IPS-NIHi7 (cell line): ENCODE data around the gene PLXDC2.
"Not testable (repeated sequence)": the region's sequence is repeated elsewhere in the genome, so short reads cannot be mapped to it uniquely, and the experiment has no call there.

ENCODE experiments used
- DNase-seq: peaks from one replicate; pipeline ENCODE4 v3.0.0; 2012; ENCODE audit warnings: mixed read lengths; ENCODE audit errors: extremely low spot score

Gene PLXDC2

DNA sequence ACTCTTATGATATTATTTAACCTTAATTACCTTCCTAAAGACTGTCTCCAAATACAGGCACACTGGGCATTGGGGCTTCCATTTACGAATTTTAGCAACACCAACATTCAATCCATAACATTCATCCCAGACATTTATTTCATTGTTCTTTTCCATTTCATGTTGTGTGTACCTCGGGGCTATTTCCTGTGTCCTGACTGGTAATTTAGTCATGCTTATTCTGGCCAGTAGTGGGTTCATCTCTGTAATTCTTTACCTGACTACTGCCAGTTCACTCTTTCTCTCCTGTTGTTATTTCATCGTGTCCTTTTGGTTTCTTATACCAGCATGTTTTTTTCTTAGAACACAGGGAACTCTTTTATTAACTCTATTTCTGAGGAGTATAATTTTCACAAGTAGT is 225.7 kb downstream of the PLXDC2 start:
- no peak for DNase-seq

DNA sequence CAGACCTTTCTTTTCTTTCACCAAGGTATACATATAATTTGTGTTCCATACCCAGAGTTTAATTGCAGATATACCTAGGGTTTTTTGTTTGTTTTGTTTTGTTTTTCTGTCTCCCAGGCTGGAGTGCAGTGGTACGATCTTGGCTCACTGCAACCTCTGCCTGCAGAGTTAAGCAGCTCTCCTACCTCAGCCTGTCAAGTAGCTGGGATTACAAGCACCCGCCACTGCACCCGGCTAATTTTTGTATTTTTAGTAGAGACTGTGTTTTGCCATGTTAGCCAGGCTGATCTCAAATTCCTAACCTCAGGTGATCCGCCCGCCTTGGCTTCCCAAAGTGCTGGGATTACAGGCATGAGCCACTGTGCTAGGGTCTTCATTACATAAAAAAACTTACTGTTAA is 228.9 kb downstream of the PLXDC2 start:
- DNase-seq: not testable (repeated sequence)

DNA sequence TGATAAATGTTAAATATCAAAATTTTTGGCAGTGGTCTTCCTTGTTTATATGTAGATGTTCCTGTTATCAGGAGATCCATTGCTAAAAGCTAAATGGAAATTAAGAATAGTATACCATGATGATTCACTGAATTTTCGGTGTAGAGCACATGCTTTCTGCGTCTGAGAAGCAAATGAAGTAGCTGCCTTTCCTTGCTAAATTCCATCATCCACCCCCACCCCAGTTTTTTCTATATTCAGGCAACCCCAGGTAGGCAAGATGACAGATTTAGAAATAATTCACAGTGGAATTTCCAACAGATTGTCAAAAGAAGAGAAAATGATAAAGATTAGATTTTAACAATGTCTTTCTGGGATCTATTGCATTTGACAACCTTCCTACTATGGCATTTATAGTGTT is 231.9 kb downstream of the PLXDC2 start:
- DNase-seq: no peak

DNA sequence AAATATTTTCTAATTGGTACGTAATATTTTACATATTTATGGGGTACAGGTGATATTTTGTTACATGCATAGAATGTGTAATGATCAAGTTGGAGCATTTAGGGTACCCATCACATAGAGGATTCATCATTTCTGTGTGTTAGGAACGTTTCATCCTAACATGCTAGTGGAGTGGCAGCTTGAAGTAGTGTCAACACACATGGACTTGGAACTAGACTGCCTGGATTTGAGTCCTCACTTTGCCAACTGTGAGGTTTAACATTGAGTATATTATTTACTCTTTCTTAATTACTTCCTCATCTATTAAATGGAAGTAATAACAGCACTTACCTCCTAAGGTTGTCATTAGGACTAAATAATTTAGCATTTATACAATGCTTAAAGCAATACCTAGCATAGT is 241.9 kb downstream of the PLXDC2 start:
- no peak for DNase-seq

DNA sequence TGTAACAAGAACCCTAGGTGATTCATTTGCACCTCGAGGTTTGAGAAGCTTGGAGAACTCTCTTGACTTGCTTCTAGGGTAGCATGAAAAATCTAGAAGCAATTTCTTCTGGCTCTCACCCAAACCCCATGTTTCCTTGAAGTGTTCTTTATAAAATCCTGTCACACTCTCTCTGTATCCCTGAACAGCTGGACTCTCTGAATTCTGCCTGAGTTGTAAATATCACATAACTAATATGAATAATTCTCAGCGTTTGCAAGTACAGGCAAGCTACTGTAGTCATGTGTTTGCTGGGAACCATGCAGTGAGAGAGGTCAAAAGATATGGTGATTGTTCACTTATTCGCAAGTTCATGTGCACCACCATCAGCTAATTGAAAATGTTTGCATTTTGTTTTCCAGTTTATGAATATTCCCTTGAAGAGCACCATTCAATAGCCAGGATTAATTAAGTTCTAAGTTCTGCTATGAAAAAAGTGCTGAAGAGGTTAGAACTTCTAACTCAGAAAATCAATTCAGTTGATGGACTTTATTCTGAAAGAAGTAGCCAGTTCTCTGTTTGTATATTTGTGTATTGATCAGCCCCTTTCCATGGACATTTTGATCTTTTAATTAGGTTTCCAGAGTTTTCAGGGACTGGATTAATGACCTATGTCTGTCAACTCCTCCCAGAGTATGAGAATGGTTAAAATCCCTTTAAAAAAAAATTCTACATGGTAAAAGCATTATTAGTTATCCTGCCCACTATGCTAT is 243.0 kb downstream of the PLXDC2 start:
- DNase-seq: no peak

DNA sequence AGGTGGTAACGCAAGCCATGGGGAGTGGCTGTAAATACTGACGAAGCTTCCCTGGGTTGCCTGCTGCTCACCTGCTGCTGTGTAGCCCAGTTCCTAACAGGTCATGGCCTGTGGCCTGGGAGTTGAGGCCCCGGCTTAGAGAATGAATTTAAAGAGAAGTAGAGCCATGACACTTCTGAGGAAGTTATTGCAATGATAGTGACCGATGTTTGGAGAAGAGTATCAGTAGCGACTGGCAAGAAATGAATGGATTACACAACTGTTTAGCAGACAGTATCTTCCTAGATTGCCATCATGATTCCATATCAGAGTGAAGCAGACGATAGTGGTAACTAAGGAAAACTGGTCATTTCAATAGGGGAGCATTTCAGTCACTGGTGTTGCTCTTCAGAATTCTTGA is 249.6 kb downstream of the PLXDC2 start:
- DNase-seq: no peak

DNA sequence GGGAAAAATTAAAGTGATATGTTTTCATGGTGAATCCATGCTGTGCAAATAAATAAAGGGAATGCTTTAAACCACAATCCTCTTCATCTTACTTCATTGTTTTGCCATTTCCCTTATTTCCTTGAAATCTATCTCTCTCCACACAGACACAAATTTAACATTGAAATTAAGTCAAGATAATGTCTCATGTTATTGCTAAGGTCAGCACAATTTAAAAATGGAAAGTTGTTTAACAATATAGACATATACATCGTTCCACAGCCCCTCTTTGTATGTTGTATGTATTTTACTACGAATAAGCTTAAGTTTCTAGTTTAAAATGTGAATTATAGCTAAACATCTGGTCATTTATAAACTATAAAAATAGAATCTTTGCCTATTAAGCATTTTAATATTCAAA is 256.9 kb downstream of the PLXDC2 start:
- DNase-seq: no peak

DNA sequence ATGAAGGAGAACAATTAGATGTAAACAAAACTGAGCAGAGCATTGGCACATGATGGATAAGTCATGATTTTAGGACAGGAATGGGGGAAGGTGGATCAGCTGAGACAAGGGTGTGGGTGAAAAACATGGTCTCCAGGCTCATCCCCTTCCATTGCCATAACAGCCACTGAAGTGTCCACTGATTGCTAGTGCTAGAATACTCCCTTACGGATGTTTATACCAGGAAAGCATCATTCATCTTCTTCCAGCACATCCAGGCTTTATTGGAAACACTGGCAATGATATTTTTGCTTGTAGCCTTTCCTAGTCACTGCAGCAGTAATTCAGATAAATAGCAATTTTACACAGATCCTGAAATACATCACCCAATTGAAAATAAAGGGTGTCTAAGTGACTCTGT is 259.5 kb downstream of the PLXDC2 start:
- no peak for DNase-seq

DNA sequence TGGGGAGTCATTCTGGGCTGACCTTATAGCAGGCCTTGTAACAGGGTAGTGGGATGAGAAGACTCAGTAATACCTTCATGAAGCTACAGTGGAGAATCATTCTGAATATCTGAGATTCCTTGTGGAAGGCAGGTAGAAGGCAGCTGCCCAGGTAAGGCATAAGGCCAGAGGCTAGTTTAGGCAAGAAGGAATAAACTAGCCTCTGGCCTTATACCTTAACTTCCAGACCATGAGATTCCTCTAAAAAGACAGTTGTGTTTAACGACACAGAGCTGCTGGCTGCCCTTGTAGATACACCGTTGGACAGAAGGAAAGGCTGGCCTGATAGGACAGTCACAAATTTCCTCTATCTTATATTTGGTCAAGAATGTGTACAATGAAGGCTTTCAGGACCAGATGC is 268.2 kb downstream of the PLXDC2 start:
- no peak for DNase-seq

DNA sequence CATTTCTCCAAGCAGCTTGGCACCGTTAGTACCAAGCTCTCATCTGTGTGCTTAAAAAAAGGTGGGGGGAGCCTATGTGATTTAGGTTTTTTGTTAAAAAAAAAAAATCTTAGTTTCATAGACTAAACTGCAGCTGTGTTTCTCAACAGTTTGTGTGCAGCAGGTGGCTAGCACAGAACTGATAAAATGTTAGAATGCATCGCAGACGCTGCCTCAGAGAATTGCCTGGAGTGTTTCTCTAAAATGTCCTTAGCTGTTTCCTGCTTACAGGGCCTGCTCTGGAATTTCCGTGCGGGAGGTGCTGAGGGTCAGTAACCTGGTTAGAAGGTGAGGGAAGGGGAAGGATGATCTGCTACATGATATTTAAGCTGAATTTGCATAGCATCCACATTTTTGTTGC is 268.9 kb downstream of the PLXDC2 start:
- DNase-seq: no peak

DNA sequence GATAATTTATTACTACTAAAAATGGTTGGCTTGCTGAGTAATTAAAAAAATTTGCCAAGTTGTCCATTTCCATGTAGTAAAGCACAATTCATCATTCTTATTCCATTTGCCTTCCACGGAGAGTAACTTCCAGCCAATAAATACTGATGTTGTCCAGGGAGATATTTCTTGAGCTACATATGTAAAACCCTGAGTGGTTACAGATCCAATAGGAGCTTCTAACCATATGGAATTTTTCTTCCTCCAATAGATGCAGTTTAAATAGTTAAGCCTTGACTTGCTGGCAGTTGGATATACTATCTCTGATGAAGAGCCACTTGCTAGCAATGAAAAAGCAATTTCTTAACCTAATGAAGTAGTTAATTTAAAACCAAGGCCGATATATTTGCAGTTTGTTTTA is 271.1 kb downstream of the PLXDC2 start:
- no peak for DNase-seq

DNA sequence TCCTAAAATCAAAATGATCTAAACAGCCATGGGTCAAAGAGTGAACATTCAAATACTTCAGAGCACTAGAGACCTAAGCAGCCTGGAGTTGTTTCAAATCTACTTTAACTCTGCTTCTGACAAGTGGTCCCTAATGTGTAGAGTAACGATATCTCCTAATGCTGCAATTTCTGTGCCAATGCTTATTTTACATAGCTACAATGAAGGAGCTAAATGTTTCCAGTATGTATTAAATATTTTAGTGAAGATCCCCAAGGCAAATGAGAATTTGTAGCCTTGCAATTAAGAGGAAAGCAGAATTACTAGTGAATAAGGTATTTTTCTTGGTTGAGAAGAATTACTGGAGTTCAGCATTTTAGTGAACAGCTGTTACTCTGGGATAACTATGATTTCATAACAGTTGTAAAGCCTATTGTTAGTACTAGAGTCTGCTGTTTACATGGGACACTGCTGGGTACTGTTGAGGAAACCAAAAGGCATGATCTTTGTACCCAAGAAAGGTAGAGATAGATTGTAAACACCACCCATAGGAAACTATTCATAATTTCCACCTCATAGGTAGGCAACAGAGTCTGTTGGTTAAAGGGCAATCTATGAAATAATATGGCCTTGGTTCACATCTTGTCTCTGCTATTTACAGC is 271.9 kb downstream of the PLXDC2 start:
- DNase-seq: no peak

DNA sequence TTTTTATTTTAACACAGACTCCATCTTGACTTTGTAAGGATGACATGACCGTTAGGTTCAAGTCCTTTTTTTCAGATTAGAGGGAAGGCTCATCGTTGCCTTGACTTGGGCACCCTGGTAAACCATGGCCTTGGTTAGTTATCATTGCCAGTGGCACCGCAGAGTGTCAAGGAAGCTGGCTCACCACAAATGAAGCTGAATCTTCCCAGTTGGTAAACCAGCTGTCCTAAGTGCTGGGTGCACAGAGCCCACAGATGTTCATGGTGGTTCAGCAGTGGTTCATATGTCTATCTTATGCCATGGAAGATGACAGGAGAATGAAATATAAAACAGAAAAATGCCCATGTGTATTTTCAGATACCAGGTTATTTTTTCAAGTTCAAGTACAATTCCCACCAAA is 273.6 kb downstream of the PLXDC2 start:
- DNase-seq: no peak

DNA sequence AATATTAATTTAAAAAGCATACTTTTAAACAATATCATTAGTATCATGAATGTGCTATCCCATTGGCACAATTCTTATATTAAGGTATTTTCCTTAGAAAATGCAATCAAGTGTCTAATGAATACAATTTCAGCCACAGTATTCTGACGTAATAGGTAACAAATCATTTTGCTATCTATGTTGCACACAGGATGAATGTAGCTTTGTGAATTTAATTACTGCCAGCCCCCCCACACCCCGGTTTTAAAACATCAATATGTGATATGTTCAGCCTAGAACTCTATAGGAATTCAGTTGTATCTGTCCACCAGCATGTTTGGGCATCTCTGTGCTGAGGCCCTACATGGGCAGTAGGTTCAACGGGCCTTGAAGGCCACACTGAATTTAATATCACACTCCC is 274.6 kb downstream of the PLXDC2 start:
- DNase-seq: no peak

DNA sequence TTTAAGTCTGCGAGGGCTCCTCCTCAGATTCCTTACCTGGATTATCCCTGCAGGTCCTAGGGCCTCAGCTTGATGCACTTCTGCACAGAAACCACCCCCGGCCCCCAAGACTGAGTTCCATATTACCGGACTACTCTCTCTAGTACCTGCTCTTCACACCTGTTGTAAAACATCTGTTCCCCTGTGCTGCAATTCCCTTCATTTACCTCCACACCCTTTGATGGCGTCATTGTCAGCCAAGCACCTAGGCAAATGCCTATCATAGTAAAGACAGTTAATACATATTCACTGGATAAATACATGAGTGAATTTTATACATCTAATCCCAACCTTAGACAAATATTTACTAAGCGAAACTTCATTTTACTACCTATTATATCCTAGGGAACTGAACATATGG is 275.5 kb downstream of the PLXDC2 start:
- no peak for DNase-seq

DNA sequence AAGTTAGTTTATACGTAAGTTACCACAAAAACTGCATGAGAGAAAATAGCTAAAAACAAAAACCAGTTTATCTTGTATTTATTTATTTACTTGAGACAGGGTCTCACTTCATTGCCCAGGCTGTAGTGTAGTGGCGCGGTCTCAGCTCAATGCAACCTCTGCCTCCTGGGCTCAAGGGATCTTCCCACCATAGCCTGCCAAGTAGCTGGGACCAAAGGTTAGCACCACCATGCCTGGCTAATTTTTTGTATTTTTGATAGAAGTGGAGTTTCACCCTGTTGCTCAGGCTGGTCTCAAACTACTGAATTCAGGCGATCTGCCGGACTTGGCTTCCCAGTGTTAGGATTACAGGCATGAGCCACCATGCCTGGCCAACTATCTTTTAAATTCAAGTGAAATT is 277.4 kb downstream of the PLXDC2 start:
- DNase-seq: no peak

DNA sequence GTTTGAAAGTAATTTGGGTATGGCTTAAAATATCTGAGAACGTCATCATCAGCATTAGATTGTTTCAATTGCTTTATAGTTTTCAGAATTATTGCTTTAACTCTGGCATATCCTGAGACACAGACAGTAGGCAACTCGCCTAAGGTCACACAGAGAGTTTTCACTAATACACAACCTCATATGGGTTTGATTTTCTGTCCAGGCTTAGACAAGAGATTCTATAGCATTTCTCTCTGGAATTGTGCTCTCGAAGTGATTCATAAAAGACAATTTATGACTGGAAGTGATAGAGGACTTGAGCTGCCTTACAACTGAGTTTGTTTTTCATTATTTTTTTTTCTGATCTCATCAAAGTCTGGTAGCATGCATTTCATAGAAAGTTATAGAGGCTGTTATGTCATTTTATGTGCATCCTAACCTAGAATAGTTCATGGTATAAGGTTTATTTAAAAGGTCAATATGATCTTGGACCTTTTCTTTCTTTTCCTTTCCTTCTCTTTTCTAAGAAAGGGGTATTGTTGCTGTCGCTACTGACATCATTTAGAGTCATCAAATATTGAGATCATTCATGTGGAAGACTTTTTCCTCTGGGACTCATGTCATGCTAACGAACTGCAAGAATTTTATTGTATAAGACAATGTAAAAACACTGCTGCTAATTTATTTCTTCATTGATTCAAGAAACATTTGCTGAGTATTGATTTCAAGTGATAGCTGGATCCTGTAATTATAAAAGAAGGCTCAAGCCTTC is 278.2 kb downstream of the PLXDC2 start:
- no peak for DNase-seq

DNA sequence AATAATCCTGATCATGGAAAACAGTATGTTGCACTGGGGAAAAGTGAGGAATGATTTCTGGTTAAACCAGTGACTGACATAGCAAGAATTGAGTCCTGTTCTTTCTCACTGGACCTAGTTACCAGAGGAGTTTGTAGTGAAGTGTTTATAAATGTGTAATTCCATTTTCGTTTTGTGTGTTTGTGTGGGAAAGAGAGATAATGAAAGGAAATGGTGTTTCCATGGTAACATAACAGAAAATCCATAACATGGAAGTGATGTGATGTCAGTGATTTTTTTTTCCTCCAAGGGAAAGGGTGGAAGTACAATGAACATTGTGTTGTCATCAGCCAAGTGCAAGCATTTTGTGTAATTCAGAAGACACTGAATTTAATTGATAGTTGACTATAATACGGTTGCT is 283.9 kb downstream of the PLXDC2 start:
- no peak for DNase-seq

DNA sequence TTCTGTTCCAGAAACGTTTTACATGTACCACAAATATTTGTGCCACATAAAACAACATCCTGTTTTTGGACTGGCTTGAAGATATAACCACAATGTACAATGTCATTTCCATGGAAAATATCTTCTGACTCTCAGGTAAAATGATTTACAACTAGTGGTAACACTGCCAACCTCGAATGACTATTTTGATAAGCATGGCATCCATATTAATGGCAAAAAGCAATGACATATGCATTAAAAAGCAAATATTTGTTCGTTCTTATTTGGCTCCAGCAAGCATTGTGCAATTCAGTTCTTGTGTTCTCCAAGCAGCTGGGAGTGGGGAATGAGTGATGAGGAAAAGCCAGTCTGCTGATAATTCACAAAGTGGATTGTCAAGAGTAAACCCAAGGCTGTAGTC is 289.0 kb downstream of the PLXDC2 start:
- DNase-seq: no peak

DNA sequence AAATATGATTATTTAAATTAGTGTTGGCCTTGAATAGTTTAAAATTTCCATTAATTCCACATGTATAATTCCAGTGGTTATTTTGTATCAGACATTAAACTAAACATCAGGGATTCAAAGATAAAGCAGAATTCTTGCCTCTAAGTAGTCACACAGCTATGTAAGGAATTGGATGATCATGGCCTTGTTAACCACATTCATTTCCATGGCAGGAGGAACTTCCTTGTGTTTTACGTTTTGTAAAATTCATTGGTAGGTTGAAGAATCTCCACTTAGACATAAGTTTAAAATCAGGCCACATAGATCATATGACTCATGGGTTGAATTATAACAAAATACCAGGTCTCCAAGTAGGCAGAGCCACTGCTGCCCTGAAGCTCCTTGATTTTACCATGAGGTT is 289.7 kb downstream of the PLXDC2 start:
- DNase-seq: no peak

DNA sequence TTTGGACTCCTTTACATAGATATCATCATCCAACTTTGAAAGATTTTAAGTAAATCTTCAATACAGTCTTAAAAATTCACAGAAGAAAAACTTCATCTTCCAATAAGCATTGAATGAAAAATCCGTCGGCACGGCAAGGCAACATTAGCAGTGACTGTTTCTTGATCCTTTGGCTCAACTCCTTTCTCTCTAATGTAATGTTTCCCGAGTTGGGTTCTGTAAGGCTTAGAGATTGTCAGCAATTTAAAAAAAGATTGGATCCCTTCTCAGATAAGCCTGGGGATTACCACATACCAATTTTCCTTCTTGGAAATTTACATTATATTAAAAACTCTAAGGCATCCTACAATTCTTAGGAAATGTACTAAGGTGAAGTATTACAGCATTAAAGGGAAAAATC is 291.8 kb downstream of the PLXDC2 start:
- DNase-seq: no peak

DNA sequence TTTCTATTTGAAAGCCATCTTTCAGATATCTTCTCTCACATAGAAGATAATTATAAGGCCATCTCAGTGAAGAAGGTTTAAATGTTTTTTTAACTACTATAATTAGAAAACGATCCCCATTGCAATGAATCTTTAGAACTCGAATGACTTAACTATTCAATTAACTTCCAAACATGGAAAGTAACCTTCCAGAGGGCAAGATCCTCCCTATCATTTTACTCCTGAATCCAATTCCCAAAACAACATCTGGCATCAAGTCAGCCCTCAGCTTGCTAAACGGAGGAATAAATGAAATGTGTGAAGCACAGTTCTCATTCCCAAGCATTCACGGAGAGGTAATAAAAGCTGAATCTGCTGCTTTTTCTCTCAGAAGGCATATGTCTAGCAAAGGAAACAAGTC is 293.4 kb downstream of the PLXDC2 start:
- DNase-seq: no peak
